ENCODE results near the gene CYLD.
A peak's percentile ranks its signal among the peaks of the same experiment; 100 is the strongest.

The CYLD gene

GRCh38 chr16:50822671-50823070 is 80.8 kb downstream of the CYLD start:
- no peak for DNase-seq

GRCh38 chr16:50826797-50827316 is 85.0 kb downstream of the CYLD start:
- no peak for DNase-seq

- DNase-seq, result no peak
Measured at GRCh38 chr16:50828164-50828702, 86.3 kb downstream of the CYLD start.

- no peak for DNase-seq
Measured at GRCh38 chr16:50830698-50831097, 88.8 kb downstream of the CYLD start.

DNA sequence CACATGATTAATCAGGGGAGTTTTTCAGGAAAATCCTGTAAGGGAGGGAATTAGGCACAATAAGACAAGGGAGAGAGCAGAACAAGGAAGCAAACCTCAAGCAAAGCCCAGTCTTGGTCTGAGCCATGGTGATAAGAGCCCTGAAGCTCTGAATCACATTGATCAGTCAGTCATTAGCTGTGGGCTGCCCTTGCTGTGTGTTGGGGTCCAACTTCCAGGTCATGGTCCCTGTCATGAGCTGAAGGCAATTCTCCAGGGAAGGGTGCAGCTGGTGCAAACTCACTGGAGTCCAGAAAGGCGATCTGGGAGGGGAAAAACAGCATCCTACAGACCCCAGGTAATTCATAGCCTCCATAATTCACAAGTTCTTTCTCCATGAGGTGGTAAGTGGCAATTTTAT is 89.9 kb downstream of the CYLD start:
- no peak for DNase-seq

DNA sequence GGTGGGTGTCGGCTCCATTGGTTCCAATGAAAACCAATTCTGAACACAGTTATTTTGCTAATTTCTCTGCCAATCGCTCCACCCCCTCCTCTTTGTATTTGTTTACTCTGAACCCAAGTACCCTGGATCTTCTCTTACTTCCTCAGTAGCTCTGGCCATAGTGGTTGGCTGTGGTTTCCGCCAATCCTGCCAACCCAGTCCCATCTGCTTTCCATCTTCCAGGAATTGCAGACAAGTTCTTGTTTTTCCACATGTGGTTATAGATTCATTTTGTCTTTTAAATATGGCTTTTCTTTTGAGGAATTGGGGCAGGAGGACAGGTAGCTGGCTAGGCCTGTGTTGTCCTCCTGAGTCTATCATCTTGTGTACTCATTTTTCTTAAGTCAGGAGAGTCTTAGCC is 92.0 kb downstream of the CYLD start:
- DNase-seq, result peak; percentile 7

- DNase-seq, result peak; percentile 2
Measured at GRCh38 chr16:50834701-50835100, 92.8 kb downstream of the CYLD start.

GRCh38 chr16:50835358-50836060 is 93.6 kb downstream of the CYLD start:
- peak; percentile 37 for DNase-seq

- peak; percentile 7 for DNase-seq
Measured at GRCh38 chr16:50836121-50836621, 94.3 kb downstream of the CYLD start.

DNA sequence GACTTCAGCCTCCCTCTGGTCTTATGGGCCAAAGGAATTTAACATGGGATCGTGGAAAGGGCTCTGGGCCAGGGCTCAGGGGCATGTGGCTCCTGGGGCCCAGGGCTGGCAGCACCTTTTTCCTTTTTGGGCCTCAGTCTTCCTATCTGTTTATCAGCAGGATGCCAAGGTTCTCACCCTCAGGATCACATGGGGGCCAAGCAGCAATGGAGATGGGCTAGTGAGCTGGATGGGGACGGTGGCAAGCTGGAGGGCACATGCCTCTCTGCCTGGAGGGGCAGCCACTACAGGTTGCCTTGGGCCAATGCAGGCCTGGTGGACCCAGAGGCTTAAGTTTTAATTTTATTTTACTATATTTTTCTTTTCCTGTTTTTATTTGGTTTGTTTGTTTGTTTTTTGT is 95.4 kb downstream of the CYLD start:
- DNase-seq, result peak; percentile 32

- DNase-seq, result peak; percentile 9
Measured at GRCh38 chr16:50838165-50838564, 96.3 kb downstream of the CYLD start.

DNA sequence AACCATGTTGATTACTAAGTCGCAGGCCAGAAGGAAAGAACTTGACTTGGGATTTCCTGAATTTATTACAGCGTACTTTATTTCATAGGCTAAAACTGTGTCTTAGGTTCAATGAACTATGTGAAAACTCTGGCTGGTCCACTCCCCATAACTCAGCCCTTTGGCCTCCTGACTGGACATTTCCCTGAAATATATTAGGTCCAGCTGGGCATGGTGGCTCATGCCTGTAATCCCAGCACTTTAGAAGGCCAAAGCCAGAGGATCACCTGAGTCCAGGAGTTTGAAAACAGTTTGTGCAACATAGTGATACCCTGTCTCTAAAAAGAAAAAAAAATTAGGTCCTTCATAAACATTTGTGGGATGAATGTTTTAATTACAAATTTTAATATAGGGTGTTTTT is 97.0 kb downstream of the CYLD start:
- DNase-seq, result peak; percentile 13

GRCh38 chr16:50839356-50839755 is 97.5 kb downstream of the CYLD start:
- DNase-seq, result no peak

DNA sequence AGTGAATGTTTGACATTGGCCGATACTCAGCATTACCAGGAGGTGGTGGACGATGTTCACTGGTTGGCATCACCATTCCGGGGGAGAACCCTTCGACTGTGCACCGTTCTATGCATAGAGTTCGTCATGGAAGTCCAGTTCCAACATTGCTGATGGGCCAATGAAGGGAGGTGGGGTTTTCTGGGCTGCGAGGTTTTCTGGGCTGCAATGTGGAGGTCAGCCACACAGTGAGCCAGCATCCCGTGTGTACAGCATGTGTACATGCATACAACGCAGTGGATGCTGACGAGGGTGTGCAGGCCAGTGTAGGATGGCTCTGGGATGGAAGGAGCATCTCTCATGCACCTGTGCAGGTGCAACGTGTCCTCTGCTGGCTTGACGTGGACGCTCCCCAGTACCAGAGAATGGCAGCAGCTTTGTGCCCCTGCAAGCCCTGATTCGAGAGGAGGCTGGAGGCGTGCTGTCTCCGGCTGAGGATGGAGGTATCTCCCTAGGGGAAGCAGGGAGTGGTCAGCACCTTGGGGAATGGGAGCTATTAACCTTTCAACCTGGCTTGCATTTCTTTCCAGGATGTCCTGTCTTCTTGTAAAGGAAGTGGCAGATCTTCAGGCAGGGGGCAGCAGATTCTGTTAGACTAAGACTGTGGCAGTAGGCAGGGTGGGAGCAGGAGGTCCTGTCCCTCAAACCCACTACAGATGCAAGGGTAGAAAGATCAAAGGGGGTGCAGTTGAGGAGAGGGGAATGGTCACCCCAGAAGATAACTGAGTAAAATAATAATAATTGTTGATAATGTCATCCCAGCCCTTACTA is 98.2 kb downstream of the CYLD start:
- DNase-seq, result peak; percentile 50

GRCh38 chr16:50841081-50841886 is 99.4 kb downstream of the CYLD start:
- peak; percentile 29 for DNase-seq

- DNase-seq, result no peak
Measured at GRCh38 chr16:50842013-50842505, 100.2 kb downstream of the CYLD start.

- DNase-seq, result no peak
Measured at GRCh38 chr16:50842589-50842988, 100.7 kb downstream of the CYLD start.

- no peak for DNase-seq
Measured at GRCh38 chr16:50844840-50845239, 103.0 kb downstream of the CYLD start.

- no peak for DNase-seq
Measured at GRCh38 chr16:50845296-50845695, 103.4 kb downstream of the CYLD start.

DNA sequence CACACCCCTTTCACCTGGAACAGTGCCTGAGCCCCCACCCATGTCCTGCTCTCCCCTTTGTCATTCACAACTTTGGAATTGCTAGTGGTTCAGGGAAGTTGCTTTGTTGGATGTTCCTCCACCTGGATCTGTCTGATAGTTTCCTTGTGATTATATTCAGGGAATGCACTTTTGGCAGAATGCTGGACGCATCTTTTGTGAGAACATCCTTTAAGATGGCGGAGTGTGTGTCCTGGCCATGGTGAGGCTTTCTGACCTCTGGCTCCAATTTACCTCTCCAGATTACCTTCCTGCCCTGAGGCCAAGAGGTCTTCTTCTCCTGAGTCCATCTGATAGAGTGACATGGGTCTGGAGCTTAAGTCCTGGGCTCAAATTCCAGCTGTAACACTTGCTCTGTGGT is 104.6 kb downstream of the CYLD start:
- no peak for DNase-seq

- no peak for DNase-seq
Measured at GRCh38 chr16:50847166-50847565, 105.3 kb downstream of the CYLD start.

DNA sequence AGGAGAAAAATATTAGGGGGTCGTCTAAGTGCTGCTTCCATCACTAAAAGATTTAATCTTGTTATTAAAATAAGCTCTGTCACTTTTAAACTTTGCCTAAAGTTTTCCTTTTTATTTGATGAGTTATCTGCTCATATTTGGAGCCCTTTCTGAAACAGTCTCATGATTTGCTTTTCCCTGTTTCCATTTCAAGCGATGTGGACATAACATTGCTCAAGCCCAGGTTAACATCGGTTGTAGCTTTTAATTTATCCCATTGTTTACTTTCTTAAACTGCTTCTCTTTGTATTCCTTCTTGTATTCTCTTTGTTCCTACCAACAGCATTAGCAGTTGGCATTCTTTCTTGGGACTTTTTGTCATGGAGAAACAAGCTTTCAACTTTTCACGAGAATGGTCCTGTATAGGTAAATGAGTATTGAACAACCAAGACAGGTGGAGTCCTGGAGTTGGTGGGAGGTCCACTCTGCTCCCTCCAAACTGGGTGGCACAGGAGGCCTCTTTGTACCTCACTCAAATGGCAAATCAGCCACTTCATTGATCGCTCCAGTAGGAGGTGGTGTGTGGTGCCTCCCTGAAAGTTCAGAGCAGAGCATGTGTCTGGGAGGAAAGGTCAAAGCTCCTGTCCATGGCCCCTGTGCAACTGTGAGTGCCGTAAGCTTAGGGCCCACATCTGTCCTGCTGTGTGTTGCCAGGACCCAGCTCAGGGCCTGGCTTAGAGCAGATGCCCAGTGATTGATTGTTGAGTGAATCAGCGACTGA is 107.0 kb downstream of the CYLD start:
- DNase-seq, result no peak

Measured in islet precursor cell (in vitro differentiated cells).